HG03025 (cell line): ENCODE results near the gene ACTC1.

ENCODE experiments used
- ATAC-seq: cut with Tn5 transposase; IDR thresholded peaks from one replicate; pipeline ENCODE4 v1.9.1; 2021; ENCODE audit warnings: mild to moderate bottlenecking, moderate library complexity; ENCODE audit not compliant: unreplicated experiment, low FRiP score

Gene ACTC1

DNA sequence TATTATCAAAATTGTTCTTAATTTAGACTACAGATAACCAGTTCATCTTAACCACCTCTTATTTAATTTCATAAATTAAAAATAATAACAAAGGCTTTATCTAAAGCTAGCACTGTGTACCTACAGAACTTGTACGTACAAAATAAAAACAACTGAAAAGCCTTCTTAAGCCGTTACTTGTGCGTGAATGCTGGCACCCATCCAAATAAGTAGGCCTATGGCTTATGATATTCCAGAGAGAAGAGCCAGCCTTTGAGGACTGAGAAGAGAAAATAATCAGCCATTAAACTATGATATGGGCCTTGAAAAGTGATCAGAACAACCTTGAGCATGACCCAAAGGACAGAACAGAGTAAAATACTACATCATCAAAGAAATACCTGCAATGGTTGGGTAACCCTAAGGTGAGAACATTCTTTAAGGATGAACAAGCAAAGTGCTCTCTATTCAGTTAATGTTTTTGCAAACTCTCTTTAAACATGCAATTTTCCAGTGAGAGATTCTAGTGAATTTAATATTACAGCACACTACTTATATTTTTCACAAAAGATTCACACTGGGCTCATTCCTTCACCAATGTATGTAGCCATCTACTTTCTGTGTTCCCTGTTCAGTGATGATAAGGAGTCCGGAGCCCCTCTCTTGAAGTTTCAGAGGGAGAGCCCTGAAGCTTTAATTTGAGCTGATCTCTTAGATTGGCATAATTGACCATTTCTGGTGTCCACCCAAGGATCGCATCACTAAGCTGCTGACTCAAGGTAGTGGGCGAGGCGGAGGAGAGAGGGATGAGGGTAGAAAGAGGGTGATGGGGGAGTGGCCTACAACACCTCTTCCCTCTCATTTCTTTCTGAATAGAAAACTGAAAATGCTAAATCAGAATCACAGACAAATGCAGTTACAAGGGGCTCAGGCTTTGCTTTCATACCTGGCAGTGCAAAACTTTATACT lies 7.7 kb upstream of the ACTC1 start:
- ATAC-seq: no peak

DNA sequence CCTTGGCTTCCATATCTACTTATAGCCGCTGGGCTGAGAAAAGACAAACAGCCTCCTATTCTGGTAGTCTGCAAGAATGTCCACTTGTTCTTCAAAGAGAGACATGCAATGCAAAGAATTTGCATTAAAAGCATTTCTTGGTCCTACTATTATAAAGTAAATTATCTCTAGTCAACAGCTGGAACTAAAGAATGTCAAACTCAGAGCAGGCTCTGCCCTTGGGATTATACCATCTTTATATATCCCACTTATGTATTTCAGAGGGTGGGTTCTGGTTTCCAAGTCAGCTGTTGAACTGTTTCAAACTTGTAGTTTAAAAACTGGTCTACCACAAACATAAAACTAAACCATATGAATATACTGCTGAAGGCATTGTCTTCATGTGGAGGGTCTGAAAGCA lies 7.0 kb upstream of the ACTC1 start:
- no peak for ATAC-seq

DNA sequence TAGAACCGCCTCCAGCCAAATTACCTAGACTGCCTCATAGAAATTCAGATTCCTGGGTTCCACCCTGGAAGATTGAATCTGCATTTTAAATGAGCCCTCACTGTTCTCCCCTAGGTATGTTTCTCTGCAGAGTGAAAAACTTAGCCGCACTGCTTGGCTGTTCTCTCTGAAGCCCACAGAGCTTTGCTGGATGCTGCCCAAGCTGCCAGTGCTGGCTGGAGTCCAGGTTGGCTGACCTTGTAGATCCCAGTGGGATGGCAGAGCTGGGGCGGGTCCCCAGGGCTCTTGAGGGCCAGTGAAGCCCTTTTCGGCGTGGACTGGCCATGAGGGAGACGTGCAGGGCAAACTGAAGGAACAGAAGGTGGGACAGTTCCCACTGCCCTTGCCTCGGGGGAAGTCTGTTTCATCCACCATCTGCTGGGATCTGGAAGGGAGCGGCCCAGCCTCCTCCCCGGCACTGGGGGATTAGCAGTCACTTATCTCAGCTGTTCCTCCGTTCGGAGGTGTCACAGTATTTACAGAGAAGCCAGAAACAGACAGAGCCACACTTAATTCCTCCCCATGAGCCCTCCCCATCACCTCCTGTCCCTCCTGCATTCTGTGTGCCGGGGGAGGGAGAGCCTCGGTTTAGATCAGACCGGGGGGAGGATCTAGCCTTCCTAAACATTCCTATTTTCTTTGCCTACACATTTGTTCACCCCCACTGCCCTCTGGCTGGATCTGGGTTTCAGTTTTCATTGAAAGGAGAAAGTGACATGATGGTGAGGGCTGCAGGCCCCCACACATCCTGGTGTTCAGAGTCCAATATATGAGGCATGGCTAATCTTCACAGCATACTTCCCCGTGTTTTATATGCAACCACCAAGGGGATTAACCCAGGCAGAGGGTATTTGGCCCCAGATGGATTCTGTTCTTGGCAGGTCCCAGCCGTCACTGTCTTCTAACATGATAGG lies 4.1 kb upstream of the ACTC1 start:
- no peak for ATAC-seq

DNA sequence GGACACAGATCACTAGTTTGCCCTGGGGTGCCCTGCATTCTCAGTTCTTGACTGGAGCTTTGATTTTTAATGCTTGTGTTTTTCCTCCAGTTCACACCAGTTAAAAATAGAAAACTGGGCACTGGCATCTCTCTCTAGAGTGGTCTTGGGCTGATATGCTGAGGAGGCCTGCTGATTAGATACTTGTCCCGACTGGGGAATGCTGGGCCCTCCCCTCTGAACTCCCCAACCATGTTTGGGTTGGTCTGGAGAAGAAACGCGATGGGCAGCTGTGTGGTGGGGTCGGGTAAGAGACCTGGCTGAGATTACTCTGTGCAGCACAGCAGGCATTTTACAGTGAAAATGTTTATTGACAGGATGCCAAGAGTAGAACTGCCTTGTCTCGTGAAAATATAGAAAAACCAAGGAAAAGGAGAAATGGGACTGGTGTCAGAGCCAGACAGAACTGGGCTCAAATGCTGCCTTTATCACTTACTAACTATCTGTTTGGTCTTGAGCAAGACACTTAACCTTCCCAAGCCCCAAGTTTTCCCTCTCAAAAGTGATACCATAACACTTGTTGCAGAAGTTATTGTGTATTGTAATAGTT lies 1.6 kb upstream of the ACTC1 start:
- ATAC-seq: no peak

DNA sequence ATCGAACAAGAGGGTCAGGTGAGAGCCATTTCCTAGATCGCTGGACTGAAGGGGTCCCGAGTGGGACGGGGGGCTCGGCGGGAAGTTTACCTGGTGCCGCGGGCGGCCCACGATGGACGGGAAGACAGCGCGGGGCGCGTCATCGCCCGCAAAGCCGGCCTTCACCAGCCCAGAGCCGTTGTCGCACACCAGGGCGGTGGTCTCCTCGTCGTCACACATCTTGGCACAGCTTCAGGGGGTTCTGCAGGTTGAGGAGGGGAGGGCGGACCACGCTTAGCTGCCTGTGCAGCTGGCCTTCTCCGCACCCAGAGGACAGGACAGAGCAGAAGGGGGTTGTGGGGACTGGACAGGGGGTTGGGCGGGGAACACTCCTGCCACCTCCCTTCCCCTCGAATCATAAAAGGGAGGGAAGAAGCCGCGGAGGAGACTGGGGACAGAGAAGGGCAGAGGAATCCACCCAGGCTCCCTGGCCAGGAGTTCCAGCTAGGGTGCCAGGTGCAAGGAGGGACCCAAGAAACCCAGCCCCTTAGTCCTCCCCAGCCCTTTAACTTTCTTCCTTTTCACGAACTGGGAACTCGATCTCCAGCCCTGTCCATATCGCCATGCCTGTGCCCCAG lies 651 bp downstream of the ACTC1 start:
- ATAC-seq: no peak

DNA sequence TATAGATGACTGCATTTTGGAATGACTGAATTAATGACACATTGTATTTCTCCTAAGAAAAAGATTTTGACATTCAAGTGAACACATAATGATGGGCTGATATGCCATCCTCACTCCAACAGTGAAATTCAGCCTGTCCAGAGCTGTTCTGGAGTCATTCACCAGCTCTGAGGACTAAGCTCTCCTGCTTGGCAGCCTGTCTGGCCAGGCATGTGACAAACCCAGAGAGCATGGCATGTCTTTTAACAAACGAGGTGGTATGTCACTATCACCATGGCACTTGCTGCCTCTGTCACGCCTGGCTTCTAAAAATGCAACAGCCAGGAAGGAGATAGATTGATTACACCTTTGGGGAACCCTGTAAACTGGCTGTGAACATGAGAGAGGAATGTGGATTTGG lies 1.4 kb downstream of the ACTC1 start:
- ATAC-seq: no peak

DNA sequence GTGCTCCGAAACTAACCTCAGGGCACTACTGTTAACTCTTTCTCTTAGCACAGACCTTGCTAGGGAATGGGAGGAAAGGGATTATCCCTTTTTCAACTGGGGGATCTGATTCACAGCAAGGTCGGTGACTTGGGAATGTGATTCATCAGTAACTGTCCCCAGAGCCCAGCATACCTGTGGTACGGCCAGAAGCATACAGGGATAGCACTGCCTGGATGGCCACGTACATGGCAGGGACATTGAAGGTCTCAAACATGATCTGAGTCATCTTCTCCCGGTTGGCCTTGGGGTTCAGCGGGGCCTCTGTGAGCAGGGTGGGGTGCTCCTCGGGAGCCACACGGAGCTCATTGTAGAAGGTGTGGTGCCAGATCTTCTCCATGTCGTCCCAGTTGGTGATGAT lies 2.3 kb downstream of the ACTC1 start:
- no peak for ATAC-seq

DNA sequence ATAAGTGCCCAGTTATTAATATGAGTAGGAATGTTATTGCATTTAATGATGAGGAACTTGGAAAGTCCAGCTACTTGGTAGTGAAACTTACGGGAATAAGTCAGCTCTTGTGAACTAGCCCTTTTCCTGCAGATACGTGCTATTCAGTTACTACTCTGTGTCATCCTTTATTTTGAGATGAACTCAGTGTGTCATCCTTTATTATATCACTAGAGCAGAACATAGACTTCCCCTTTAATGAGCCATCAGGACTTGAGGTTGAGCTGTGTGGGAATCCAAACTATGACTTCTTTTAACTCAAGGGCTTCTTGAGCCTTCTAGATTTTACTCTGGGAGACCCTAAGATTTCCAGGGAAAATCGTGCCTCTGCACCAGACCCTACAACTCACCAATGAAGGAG lies 3.6 kb downstream of the ACTC1 start:
- no peak for ATAC-seq

DNA sequence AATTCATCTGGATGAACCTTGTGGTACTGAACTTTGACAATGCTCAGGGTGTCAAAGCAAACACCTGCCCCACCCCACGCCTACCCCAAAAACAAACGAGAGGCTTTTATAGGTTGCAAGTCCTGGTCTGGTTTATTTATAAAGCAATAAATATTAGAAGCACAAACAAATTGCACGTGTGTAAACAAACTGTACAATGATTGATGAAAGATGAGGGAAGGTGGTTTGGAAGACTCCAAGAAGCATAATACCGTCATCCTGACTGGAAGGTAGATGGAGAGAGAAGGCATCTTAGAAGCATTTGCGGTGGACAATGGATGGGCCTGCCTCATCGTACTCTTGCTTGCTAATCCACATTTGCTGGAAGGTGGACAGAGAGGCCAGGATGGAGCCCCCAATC lies 5.2 kb downstream of the ACTC1 start:
- no peak for ATAC-seq

DNA sequence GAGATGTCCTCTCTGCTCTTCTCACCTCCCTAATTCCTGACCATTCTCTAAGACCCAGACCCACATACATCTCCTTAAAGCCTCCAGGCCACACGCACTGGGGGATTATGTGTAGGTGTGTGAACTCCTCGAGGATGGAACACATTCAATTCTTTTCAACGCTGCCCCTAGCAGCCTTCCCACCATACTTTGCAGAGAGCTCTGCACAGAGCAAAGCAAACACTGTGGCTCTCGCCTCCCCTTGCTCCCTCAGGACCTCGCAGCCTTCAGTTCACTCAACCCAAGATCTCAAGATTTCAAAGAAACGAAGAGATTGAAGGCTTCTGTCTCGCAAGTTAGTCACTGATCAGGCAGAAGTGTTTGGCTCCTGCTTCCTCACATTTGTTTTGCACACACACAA lies 6.0 kb downstream of the ACTC1 start:
- ATAC-seq: no peak

DNA sequence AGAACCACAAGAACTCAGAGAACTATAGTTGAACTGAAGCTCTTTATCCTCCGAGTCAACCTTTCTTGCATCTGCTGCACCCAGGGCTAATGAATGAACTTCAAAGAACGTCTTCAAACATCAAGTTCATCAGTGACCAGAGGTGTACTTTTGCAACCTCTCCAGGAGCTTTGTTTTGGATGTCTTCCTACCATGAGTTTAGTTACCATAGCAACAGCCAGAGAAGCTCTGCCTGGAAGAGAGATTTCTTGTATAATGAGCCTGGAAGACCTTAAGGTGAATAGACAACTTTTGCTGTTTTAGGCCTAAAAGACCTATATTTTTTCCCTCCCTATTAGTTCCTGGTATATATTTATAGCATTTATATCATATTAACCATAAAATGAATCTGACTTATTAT lies 9.1 kb downstream of the ACTC1 start:
- ATAC-seq: no peak

DNA sequence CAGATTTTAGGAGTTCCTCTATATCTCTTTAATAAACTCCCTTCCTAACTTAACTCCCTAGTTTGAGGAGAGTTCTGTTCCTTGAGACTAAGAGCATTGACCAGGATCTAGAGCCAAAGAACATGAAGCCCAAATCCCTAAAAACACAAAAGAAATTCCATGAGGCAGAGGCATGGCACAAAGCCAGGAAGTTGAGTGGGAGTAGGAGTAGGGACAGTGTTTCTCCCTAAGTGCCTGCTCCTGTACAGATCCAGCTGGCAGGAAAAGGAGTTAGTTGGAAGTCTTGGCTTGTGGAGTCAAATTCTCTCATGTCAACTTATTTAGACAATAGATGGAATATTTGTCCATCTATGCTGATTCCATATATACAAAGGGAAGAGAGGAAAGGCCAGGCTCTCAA lies 11.4 kb downstream of the ACTC1 start:
- ATAC-seq: no peak

DNA sequence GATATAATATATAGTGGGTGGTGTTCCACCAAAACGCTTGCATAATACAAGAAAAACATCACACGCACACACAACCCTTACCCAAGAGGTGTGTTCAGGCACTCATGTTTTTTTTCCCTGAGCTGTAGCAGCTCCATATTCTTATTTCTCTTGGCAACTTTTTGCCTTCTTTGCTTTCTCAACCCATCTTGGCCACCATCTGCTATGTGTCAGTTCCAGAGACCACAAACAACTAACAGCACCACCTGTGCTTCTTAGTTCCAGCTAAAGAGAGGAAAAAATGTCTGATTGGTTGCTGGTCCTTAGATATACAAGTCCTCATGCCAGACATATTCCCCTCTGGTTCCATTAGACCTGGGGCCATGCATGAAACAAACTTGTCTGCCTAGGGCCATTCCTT lies 11.9 kb downstream of the ACTC1 start:
- ATAC-seq: no peak

DNA sequence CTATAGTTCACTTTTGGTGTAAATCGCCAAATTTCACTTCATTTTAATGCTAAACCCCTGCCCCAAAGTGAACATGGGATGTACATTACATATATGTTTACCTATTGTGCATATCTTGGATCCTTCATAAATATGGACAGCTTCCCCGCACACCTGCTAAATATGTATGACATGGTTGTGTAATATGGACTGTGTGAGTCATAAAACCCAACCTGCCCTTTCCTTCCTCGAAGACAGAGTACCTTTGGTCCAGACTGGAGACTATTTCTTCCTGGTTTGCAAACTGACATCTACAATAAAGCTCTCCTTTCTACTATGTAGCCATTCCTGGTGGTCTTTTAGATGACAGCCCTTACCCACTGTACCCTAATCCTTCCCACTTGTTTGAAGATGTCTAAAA lies 12.4 kb downstream of the ACTC1 start:
- ATAC-seq: no peak

DNA sequence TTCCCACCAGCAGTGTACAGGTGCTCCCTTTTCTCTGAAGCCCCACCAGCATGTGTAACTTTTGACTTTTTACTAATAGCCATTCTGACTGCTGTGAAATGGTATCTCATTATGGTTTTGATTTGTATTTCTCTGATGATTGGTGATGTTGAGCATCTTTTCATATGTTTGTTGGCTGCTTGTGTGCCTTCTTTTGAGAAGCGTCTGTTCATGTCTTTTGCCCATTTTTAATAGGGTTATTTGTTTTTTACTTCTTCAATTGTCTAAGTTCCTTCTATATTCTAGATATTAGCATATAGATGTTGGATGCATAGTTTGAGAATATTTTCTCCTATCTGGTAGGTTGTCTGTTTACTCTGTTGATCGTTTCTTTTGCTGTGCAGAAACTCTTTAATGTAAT lies 14.6 kb downstream of the ACTC1 start:
- ATAC-seq: no peak

DNA sequence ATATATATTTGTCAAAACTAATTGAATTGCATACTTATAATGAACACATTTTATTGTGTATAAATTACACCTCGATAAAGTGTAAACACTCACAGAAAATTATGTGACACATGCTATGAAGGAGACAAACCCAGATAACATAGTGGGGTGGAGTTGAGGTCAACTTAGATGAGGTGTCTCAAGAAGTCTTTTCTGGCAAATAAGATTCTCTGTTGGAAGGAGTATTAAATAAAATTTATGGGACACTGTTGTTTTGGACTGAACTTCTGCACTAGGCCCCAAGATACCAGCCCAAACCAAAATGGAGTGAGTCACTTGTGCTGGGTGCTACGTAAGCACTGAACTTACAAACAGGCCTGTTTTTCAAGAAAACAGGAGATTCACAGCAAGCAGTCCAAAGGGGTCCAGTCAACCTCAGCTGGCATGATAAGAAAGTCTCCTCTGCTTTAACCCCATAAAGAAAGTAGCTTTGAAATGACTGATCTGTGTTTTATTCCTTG lies 18.7 kb downstream of the ACTC1 start:
- no peak for ATAC-seq

DNA sequence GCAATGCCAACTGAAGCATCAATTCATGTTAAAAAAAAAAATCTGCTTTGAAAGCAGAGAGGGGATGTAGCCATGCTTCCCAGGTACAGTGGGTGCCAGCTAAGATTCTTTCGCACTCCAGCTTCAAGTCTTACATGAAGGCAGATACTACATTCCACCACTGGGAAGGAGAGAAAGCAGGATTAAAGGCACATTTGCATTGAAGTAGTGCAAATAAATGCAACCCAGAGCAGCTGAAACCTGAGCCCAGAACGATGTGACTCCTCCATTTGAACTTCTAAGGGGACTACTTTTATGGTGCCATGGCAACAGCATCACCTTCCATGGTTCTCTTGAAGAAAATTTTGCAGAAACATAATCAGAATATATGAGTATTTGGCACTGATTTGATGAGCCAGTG lies 21.4 kb downstream of the ACTC1 start:
- no peak for ATAC-seq

DNA sequence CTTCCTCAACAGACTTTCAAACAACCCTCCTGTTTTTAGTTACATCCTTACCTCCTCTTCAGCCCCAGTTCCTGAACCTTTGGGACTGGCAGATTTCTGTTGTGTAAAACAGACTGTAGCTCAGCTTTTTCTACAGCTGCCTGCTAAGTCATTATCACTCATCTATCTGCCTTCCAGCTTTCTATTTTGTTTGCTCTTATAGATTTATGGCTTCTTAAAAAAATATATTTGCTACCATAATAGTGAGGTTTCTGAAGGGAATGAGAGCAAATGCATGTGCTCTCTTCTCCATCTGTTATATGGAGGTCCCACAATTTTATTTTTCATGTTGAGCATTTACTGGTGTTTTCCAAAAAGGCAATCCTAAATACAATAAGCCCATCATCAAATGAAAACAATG lies 22.3 kb downstream of the ACTC1 start:
- ATAC-seq: no peak

DNA sequence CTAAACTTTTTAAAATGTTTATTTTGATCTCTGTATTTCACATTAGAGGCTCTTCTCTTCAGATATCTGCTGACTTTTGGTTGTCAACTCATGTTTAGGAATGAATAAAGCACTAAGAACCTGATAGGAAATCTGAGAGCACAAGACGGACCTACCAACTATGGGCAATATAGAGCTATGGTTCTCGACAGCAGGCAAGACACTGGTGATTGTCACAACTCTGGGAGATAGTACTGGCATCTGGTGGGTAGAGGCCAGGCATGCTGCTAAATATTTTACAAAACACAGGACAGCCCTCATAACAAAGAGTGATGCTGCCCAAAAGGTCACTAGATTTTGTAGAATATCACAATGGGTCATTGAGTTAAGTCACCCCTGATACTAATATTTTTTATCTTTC lies 23.0 kb downstream of the ACTC1 start:
- ATAC-seq: no peak

DNA sequence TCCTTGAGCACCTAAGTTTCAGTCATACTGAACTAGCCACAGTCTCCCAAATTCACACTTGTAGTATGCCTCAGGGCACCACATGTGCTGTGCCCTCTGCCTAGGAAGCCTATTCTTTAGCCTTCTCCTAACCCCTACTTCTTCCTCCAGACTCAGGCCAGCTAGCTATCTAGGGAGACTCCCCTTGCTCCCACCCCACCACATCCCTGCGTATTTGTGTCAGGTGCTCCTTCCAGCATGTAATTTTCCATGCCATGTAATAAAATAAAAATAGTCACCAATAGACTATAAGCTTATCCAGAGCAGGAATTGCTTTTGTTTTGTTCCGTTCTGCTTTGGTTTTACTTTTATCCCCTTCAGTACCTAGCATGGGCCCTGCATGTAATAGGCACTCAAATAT lies 25.6 kb downstream of the ACTC1 start:
- no peak for ATAC-seq

DNA sequence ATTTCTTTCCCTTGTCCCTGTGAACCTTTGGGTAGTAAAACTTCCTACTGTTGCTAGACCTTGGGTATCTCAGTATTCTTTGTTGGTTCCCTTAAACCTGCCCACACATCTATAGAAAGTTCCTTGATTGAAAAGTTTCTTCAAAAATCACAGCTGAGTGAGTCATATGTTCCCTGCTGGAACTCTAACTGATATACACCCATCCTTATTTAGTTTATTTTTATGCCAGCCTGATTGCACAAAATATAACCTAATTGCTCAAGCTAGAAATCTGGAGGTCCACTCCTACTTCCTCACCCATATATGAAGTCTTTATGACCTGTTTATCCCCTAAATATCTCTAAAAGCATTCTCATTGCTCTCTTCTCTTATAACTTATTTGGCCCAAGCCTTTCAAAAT lies 26.8 kb downstream of the ACTC1 start:
- ATAC-seq: no peak
